Large intestine (tissue), 3 donors: ENCODE results near the gene EFHC1. TPM values are rescaled to one million over a fixed set of nuclear protein-coding genes. Genes with fewer than 3 reads are reported as not detected.

Source experiments
- DNase-seq, 2 donors: peaks; one replicate each; pipeline versions ENCODE4 v3.0.0 to v3.0.0-alpha.2; 2013
- H3K27ac ChIP-seq: one replicate; pipeline ENCODE4 v1.5.1; 2013; ENCODE audit warnings: low read length
- H3K27me3 ChIP-seq: 2 replicates; pipeline ENCODE4 v1.6.1; 2013; ENCODE audit warnings: low read length; ENCODE audit not compliant: control insufficient read depth, insufficient read depth
- H3K36me3 ChIP-seq: 2 replicates; pipeline ENCODE4 v1.6.1; 2013; ENCODE audit warnings: low read length; ENCODE audit not compliant: control insufficient read depth, insufficient read depth
- H3K4me1 ChIP-seq: one replicate; pipeline ENCODE4 v1.6.1; 2013; ENCODE audit warnings: low read length; ENCODE audit not compliant: control insufficient read depth, insufficient read depth
- H3K4me3 ChIP-seq: one replicate; pipeline ENCODE4 v1.5.1; 2013; ENCODE audit warnings: low read length
- H3K9me3 ChIP-seq: one replicate; pipeline ENCODE4 v1.6.1; 2013; ENCODE audit warnings: mild to moderate bottlenecking, low read depth, low read length, moderate library complexity; ENCODE audit not compliant: control insufficient read depth
- WGBS: methylation state at CpG from one replicate; pipeline ENCODE4 v1.1.5; 2013; ENCODE audit warnings: low lambda C conversion rate; ENCODE audit not compliant: insufficient coverage; 5-methylcytosine and 5-hydroxymethylcytosine counted together
- polyA plus RNA-seq: library from polyadenylated mRNA; unstranded; fragments of 120-200 nt; gene quantifications from one replicate; pipeline ENCODE4 v1.2.1, GENCODE V29; 2013

EFHC1 gene
- polyA plus RNA-seq, 1 donor: 23.2 TPM

- Histone ChIP-seq H3K4me3 (no peak overlapping the region), H3K36me3 (peaks cover 4% of the 10 kb centered on the region), H3K9me3 (no peaks in the 10 kb centered on the region), H3K4me1 (peaks cover 26% of the 10 kb centered on the region), H3K27me3 (no peaks in the 10 kb centered on the region), H3K27ac (peak overlapping the region; percentile 36)
- DNase-seq: peak in 1 of 2 donors; percentile 71
- whole genome bisulfite sequencing: 14% methylated on average over 1 of the region's 2 CpGs
Observed at GRCh38 chr6:52395969-52396368, 24.2 kb upstream of the EFHC1 start.

- Histone ChIP-seq H3K4me3 (no peak overlapping the region), H3K4me1 (peaks cover 17% of the 10 kb centered on the region), H3K36me3 (peaks cover 20% of the 10 kb centered on the region), H3K9me3 (peaks cover 3% of the 10 kb centered on the region), H3K27ac (peak overlapping the region; percentile 74), H3K27me3 (no peaks in the 10 kb centered on the region)
- 0% methylated on average over 1 of the region's 3 CpGs for WGBS
- DNase-seq: peak; percentile 40 to 63
Observed at GRCh38 chr6:52399511-52400312, 20.4 kb upstream of the EFHC1 start.

DNA sequence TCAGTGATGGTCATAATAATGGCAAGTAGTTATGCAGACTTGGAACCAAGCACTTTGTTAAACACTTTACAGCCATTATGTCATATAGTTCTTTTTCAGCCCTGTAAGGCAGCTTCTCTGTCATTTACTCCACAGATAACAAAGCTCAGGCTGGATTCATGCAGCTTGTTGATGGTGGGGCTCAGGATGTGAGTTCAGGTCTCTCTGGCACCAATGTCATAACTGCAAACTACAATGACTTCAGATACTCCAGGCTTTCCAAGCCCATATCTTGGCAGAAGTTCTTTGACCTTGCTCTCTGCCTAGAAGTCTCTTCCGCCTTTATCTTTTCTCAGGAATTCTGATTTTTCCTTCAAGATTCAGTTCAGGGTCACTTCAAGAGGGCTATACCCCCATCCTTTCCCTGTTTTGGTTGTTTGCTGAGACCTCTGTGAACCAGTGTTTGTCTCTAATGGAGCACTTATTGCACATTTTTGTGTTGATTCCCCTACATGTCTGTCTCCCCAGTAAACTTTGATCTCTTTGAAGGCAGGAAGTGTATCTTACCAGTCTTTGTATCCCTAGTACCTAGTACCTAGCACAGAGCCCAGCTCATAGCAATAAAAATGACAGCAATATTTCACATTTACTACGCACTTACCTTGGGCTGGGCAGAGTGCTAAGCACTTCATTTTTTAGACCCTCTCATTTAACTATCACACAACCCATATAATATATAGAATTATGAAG, 19.7 kb upstream of the EFHC1 start:
- Histone ChIP-seq H3K27me3 (no peaks in the 10 kb centered on the region), H3K9me3 (peaks cover 3% of the 10 kb centered on the region), H3K27ac (peak overlapping the region; percentile 74), H3K36me3 (peaks cover 28% of the 10 kb centered on the region), H3K4me1 (peaks cover 17% of the 10 kb centered on the region), H3K4me3 (no peak overlapping the region)
- DNase-seq: peak; percentile 45 to 85
- WGBS: 33% methylated on average over 1 of the region's 2 CpGs

DNA sequence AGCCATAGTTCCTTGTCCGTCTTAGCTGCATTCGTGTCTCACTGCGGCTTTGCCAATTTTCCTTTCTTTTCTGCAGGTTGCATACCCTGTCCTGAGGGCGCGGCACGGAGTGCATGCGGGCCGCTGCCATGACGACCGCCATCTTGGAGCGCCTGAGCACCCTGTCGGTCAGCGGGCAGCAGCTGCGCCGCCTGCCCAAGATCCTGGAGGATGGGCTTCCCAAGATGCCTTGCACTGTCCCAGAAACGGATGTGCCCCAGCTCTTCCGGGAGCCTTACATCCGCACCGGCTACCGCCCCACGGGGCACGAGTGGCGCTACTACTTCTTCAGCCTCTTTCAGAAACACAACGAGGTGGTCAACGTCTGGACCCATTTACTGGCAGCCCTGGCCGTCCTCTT, 17.1 kb upstream of the EFHC1 start:
- Histone ChIP-seq H3K36me3 (peaks cover 36% of the 10 kb centered on the region), H3K27me3 (no peaks in the 10 kb centered on the region), H3K4me1 (peaks cover 8% of the 10 kb centered on the region), H3K9me3 (peaks cover 3% of the 10 kb centered on the region), H3K27ac (no peak overlapping the region), H3K4me3 (no peak overlapping the region)
- no peak for DNase-seq
- no CpG with 5 or more reads among the region's 26 CpGs for WGBS

DNA sequence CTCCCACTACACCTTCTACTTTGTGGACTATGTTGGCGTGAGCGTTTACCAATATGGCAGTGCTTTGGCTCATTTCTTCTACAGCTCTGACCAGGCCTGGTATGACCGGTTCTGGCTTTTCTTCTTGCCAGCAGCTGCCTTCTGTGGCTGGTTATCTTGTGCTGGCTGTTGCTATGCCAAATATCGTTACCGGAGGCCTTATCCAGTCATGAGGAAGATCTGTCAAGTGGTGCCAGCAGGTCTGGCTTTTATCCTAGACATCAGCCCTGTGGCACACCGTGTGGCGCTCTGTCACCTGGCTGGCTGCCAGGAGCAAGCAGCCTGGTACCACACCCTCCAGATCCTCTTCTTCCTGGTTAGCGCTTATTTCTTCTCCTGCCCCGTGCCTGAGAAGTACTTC, 16.5 kb upstream of the EFHC1 start:
- whole genome bisulfite sequencing: 100% methylated on average over 1 of the region's 9 CpGs
- no peak for DNase-seq

DNA sequence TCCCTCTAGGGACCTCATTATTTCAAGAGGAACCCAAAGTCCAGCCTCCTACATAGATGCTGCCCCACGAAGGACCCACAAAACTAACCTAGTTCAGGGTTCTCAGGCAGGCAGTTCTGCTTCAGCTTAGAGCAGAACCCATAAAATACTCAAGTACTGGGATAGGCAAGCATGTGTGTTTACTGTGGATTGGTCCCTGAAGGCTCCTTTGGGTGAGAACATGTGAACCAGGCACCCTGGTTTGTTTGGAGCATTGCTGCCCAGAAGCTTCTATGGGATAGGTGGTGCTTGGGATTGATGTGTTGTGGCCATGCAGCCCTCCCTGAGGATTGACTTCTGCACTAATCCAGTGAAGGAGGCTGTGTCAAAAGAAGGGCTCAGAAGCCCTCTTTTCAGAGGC, 14.9 kb upstream of the EFHC1 start:
- WGBS: no CpG with 5 or more reads among the region's 1 CpG
- no peak for DNase-seq
- Histone ChIP-seq H3K27ac (no peak overlapping the region), H3K4me3 (no peak overlapping the region), H3K36me3 (peaks cover 40% of the 10 kb centered on the region), H3K9me3 (peaks cover 3% of the 10 kb centered on the region), H3K4me1 (peaks cover 1% of the 10 kb centered on the region), H3K27me3 (no peaks in the 10 kb centered on the region)

More for the DNA sequence above, 16.5 kb upstream of the EFHC1 start:
- Histone ChIP-seq H3K4me3 (no peak overlapping the region), H3K36me3 (peaks cover 38% of the 10 kb centered on the region), H3K9me3 (peaks cover 3% of the 10 kb centered on the region), H3K27ac (no peak overlapping the region), H3K27me3 (no peaks in the 10 kb centered on the region), H3K4me1 (peaks cover 7% of the 10 kb centered on the region)

- H3K27ac ChIP-seq: no peak overlapping the region
- peaks cover 40% of the 10 kb centered on the region for H3K36me3 ChIP-seq
- no peak overlapping the region for H3K4me3 ChIP-seq
- H3K4me1 ChIP-seq: no peaks in the 10 kb centered on the region
- H3K27me3 ChIP-seq: no peaks in the 10 kb centered on the region
- H3K9me3 ChIP-seq: peaks cover 3% of the 10 kb centered on the region
- DNase-seq: peak in 1 of 2 donors; percentile 38
Observed at GRCh38 chr6:52407467-52407866, 12.7 kb upstream of the EFHC1 start.

GRCh38 chr6:52409499-52409898, 10.6 kb upstream of the EFHC1 start:
- Histone ChIP-seq H3K27ac (no peak overlapping the region), H3K27me3 (no peaks in the 10 kb centered on the region), H3K4me1 (no peaks in the 10 kb centered on the region), H3K36me3 (peaks cover 22% of the 10 kb centered on the region), H3K4me3 (no peak overlapping the region), H3K9me3 (no peaks in the 10 kb centered on the region)
- no peak for DNase-seq
- WGBS: 100% methylated on average over 1 of the region's 1 CpG

DNA sequence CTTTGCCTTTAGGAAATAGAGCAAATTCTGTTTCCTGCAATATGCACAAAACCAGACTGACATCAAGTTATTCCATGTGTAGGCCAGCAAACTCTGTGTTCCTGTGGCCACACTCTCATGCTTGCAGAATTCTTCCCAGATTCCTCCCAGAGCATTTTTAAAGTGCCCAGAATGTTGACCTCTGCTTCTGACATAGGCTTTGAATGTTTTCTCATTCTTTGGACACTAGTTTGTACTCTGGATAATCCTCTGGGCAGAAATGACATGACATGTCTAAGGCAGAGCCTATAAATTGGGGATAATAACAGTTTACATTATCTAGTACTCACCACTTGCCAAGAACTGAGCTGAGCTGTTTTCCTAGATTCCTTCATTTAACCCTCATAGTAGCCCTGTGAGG, 9.2 kb upstream of the EFHC1 start:
- Histone ChIP-seq H3K4me3 (no peak overlapping the region), H3K27me3 (no peaks in the 10 kb centered on the region), H3K9me3 (no peaks in the 10 kb centered on the region), H3K4me1 (no peaks in the 10 kb centered on the region), H3K27ac (no peak overlapping the region), H3K36me3 (peaks cover 11% of the 10 kb centered on the region)
- no peak for DNase-seq

DNA sequence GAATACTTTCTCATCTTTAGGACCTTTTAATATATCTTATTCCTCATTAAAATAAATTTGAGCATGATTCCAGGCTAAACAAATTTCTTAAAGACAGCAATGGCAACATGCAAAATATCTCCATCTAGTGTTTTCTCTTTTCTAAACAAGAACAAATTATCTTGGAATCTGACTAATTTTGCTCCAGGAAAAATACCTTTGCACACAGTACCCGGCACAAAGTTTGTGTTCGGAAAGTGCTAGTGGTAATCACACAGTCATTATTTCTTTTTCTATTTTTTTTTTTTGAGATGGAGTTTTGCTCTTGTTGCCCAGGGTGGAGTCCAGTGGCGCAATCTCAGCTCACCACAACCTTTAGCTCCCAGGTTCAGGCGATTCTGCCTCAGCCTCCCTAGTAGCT, 8.2 kb upstream of the EFHC1 start:
- Histone ChIP-seq H3K9me3 (no peaks in the 10 kb centered on the region), H3K27ac (no peak overlapping the region), H3K4me3 (no peak overlapping the region), H3K27me3 (no peaks in the 10 kb centered on the region), H3K36me3 (peaks cover 8% of the 10 kb centered on the region), H3K4me1 (peaks cover 2% of the 10 kb centered on the region)
- DNase-seq: no peak
- 100% methylated on average over 1 of the region's 4 CpGs for WGBS
